HG02870 (cell line): ENCODE data around the gene PPP6R2.

ENCODE experiments used
- ATAC-seq: cut with Tn5 transposase; IDR thresholded peaks from one replicate; pipeline ENCODE4 v1.9.1; 2021; ENCODE audit warnings: mild to moderate bottlenecking, moderate library complexity; ENCODE audit not compliant: unreplicated experiment

Gene PPP6R2

DNA sequence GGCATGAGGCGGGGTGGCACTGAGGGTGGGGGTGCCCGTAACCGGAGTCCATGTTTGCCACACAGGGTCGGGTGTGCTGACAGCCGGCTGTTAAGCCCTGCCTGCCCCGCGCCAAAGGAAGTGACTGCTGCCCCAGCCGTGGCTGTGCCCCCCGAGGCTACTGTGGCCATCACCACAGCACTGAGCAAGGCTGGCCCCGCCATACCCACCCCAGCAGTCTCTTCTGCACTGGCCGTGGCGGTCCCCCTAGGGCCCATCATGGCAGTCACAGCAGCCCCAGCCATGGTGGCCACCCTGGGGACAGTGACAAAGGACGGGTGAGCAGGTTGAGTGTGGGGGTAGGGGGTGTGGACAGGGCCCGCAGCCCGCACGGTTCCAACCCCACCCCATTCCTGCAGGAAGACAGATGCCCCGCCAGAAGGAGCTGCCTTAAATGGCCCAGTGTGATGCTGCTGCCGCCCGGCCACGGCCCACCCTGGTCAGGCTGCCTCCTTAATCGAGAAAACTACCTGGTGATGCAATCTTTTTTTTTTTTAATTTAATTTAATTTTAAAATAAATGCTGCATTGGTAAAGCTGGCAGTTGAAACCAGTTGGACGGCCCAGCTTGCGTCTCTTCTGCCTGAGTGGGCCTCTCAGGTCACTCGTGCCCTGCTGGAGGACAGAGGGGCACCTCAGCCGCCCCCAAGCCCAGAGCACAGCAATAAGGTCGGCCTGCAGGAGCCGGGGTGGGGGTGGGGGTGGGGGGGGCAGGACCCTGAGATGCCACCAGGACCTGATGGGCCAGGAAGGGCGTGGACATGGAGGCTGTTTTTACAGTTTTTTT, 100.9 kb downstream of the PPP6R2 start:
- ATAC-seq = no peak

- no peak for ATAC-seq
Measured at GRCh38 chr22:50444663-50445062, 101.5 kb downstream of the PPP6R2 start.

- no peak for ATAC-seq
Measured at GRCh38 chr22:50445071-50445879, 102.1 kb downstream of the PPP6R2 start.

DNA sequence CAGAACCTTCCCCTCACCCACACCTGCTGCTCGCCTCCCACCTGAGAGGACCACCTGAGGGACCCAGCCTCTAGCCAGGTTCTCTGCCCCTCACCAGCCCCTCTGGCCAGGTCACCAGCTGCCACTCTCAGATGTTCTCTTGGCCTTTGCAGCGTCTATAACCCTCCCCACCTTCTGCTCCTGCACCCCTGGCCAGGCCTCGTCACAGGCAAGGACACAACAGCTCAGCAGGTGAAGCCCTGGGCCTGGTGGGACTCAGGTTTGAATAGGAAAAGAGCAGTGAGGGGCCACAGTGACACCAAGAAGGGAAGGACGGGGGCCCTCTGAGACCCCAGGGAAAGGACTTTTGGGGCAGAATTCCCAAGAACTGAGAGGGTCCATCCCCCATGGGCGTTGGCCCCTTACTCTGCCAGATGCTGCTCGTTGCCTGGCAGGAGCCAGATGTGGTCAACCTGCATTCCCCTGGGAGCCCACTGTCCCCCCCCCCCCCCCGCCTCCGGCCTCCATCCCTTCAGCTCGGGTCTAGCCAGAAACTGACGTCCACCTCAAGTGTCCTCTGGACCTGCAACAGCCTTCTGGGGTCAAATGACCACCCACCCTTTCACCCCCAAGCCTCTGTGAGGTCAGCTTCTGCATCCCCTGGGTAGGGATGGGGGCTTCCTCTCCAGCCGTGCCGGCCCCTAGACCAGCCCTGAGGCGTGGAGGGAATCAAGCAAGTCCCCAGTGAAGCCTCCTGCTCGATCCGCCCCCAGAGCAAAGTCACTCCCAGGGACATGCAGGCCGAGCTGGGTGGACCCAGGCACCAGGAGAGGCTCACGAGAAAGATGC, 103.0 kb downstream of the PPP6R2 start:
- no peak for ATAC-seq

GRCh38 chr22:50446708-50447575, 103.8 kb downstream of the PPP6R2 start:
- ATAC-seq = no peak

DNA sequence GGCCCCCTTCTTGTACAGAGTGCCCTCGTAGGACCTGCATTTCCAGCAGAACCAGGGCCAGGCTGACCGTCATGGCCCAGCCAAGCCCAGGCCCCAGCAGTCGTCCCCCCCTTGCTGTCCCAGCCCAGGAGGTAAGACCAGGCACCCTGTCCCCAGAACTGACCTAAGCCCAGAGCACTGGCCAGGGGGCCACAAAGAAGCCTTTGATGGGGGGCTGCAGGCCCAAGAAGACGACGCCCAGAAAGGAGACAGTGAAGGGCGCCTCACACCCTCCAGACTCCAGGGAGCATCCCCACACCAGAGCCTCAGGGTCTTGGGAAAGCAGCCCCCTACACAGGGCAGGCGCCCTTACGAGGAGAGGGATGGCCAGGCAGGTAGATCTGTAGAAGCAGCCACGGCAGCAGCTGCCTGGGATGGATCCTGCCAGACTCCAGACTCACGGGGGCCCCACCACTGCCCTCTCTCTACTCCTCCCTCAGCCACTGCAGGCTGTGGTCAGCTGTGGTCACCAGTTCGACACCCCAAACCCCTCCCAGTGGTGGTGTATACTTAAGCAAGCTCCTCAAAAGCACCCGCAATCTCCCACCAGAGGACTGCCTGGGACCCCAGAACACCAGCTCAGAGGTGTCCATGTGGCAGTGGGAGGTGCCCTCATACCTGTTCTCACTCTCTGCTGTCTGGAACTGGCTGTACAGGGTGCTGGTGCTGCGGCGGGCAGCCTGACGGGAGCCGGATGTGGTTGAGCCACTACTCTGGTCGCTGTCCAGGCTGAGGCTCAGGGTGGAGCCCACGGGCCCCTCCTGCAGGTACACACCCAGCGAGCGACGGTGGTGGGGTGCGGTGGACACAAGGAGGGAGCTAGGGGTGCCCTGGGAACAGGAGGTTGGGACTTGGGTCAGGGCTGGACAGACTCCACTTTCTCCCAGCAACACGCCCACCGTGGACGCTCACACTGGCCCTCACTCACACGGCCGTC, 104.7 kb downstream of the PPP6R2 start:
- no peak for ATAC-seq

DNA sequence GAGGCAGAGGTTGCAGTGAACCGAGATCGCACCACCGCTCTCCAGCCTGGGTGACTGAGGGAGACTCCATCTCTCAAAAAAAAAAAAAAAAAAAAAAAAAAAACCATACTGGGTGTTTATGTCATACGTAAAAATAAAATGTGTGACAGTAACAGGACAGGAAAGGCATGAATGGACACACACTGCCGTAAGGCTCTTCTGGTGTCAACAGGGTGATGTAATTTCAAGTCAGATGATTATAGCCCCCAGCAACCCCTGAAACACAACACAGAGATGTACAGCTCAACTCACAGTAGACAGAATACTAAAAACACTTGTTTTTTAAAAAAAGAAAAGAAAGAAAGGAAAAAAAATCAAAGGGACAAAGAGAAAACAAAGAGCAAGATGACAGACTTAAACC, 109.5 kb downstream of the PPP6R2 start:
- ATAC-seq = no peak

DNA sequence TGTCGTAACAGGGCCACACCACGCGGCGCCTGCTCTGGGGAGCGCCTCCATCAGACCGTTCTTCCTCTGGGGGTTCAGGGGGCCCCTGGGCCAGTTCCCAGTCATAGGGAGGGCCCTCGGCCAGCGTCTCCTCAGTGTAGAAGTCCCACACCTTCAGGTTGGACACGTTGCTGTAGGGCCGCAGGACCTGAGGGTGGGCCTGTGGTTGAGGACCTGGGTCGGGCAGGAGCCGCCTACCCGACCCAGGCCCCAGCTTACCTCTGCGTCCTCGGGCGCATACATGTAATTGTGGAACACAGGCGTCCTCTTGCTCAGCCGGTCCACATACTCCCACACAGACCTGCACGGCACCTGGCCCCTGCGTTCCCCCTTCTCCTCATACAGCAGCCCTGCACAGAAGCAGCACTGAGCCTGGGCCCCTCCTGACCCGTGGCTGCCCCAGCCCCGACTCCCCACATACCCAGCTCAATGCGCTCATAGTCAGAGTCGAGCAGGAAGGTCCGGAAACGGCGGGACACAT, 111.5 kb downstream of the PPP6R2 start:
- no peak for ATAC-seq

DNA sequence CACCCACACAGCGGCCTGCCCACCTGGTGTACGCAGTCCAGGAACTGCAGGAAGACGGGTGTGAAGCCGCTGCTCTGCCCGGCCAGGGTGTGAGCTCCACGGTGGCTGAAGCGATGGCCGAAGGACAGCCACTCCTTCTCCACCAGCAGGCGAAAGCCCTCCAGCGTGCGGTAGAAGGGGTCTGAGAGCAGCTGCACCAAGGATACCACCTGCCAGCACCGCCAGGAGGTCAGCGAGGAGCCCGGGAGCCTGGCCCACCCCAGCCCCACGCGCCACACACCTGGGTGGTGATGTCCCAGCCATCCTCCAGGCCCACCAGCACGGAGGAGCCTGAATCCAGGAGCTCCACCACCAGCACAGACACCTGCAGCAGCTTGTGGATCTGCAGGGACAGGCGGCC, 112.1 kb downstream of the PPP6R2 start:
- ATAC-seq = no peak

- no peak for ATAC-seq
Measured at GRCh38 chr22:50456026-50456425, 112.9 kb downstream of the PPP6R2 start.

DNA sequence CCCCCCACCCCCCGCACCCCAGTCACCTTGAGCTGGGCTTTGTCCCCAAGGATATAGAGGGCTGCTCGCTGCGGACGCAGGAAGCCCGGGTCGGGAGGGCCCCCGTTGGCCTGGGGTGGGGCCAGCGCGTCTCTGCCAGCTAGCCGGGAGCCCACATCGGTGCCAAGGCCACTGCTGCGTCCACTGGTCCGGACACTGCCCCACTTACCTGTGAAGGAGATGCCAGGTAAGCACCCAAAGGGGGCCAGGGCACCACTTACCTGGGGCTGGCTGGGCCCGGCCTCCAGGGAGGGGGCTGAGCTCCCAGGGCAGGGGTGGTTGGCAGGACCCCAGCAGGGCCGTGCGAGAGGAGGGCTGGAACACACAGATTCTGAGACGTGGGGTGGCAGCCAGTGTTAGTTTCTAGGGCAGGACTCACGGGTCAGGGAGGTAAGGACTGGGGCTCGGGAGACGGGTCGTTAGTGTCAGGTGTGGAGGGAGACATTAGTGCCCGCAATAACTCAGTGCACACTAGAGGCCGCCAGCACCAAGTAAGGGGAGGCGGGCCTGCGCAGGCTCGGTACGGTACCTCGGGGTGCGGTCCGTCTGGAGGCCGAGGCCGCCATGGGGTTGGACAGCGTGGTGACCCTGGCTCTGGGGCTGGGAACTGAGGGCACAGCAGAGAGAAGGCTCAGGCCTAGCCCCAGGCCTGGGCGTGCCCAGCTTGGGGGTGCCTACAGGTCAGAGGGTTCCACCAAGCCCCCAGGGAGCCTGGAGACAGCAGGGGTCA, 113.5 kb downstream of the PPP6R2 start:
- ATAC-seq = no peak

GRCh38 chr22:50459016-50459415, 115.9 kb downstream of the PPP6R2 start:
- ATAC-seq = no peak

GRCh38 chr22:50459496-50460140, 116.5 kb downstream of the PPP6R2 start:
- no peak for ATAC-seq

DNA sequence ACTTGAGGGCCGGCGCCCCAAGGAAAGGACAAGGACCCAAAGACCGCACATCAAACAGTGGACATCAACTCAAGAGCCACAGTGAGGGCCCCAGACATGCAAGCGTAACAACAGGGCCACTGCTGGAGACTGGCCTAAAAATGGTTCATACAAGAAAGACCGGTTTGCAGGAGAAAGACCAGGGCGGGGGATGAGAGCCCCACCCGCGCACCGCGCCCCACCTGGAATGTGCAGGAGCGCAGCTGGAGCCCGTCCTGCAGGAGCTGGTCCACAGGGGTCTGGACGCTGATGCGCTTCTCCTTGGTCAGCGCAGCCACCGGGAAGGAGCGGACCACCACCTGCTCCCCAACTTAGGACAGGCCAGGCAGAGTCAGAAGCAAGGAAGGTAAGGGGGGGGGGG, 117.8 kb downstream of the PPP6R2 start:
- no peak for ATAC-seq

GRCh38 chr22:50461536-50461935, 118.4 kb downstream of the PPP6R2 start:
- ATAC-seq = no peak

DNA sequence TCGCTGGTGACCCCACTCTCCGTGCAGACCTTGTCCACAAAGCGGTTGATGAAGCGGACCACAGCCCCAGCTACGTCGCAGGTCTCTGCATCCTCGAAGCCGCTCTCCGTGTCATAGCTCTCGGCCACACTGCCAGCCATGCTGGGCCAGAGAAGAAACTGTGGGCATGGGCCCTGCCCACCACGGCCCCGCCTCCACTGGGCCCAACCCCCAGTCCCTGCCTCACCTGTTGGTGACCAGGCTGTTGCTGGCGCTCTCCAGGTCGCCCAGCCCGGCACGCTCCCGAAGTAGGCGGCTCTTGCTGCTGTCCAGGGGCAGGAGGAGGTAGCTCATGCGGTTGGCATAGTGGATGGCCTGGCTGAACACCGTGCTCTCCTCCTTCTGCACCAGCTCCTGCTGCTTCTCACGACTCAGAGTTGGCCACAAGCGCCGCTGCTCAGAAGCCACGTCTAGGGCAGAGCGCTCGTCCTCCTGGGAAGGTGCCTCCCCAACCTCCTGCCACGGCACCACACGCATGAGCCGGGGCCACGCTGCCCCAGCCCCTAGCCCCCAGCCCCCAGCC, 118.9 kb downstream of the PPP6R2 start:
- ATAC-seq = no peak

DNA sequence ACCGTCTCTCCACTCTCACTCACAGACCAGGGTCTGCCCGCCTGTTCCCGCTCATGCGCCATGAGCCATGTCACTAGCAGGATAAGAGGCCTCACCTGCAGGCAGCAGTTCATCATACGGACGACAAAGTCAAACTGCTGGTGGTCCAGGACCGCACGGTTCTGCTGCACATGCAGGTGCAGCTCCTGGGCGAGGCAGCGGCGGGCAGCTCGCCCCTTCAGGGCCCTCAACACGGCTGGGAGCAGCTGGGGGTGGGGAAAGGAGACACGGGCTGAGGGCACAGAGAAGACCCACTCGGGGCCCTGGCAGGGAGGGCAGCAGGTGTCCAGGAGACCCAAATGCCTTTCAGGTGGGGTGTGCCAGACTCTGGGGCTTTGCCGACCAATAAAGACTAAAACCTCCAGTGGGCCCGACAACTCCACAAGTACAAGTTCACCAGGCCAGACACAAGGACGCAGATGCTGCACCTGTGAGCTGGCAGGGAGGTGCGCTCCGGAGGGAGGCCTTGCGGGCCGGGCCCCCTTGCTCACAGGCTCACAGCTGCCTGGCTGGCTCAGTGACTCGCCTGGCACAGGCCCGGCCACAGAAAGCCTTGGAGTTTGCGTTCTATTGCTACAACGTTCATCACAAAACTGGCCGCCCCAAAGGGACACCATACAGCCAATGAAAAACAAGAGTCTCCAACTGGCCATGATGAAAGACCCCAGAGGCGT, 120.2 kb downstream of the PPP6R2 start:
- no peak for ATAC-seq
